ENCODE measurements around the gene SLC43A1. TPM values are rescaled to one million over a fixed set of nuclear protein-coding genes. Genes with fewer than 3 reads are reported as not detected.

SLC43A1 gene
- total RNA-seq, 1 donor from 2014 or later: 3.3 TPM

GRCh38 chr11:57498540-57498939 is 17.0 kb downstream of the SLC43A1 start:
- H3K4me3 Mint-ChIP-seq: peak overlapping the region; percentile 38

GRCh38 chr11:57497303-57498247 is 17.9 kb downstream of the SLC43A1 start:
- no peak for TF ChIP-seq CTCF (IDR thresholded peaks at IDR 0.05; ENCODE audit: unreplicated experiment)
- no peak overlapping the region for H3K27ac Mint-ChIP-seq
- H3K36me3 Mint-ChIP-seq: no peaks in the 10 kb centered on the region
- H3K9me3 Mint-ChIP-seq: no peaks in the 10 kb centered on the region
- H3K4me1 Mint-ChIP-seq: peaks cover 12% of the 10 kb centered on the region
- no peak for DNase-seq (ENCODE audit: low spot score in 2 of 2, unreplicated experiment in 2 of 2)
- no peak overlapping the region for H3K4me3 Mint-ChIP-seq
- H3K27me3 Mint-ChIP-seq (ENCODE audit: low read depth): no peaks in the 10 kb centered on the region

More at GRCh38 chr11:57498540-57498939, 17.0 kb downstream of the SLC43A1 start:
- no peak for DNase-seq (ENCODE audit: low spot score in 2 of 2, unreplicated experiment in 2 of 2)
- H3K36me3 Mint-ChIP-seq: no peaks in the 10 kb centered on the region
- peaks cover 12% of the 10 kb centered on the region for H3K4me1 Mint-ChIP-seq
- TF ChIP-seq CTCF (IDR thresholded peaks at IDR 0.05; ENCODE audit: unreplicated experiment): no peak
- no peak overlapping the region for H3K27ac Mint-ChIP-seq
- no peaks in the 10 kb centered on the region for H3K9me3 Mint-ChIP-seq
- no peaks in the 10 kb centered on the region for H3K27me3 Mint-ChIP-seq (ENCODE audit: low read depth)

- peaks cover 12% of the 10 kb centered on the region for H3K4me1 Mint-ChIP-seq
- no peaks in the 10 kb centered on the region for H3K36me3 Mint-ChIP-seq
- H3K4me3 Mint-ChIP-seq: no peak overlapping the region
- DNase-seq (ENCODE audit: low spot score in 2 of 2, unreplicated experiment in 2 of 2): no peak
- H3K9me3 Mint-ChIP-seq: no peaks in the 10 kb centered on the region
- no peaks in the 10 kb centered on the region for H3K27me3 Mint-ChIP-seq (ENCODE audit: low read depth)
- H3K27ac Mint-ChIP-seq: no peak overlapping the region
- TF ChIP-seq CTCF (IDR thresholded peaks at IDR 0.05; ENCODE audit: unreplicated experiment): no peak
Observed at GRCh38 chr11:57496109-57496820, 19.2 kb downstream of the SLC43A1 start.

- no peak overlapping the region for H3K4me3 Mint-ChIP-seq
- peak in 1 of 2 experiments; percentile 85 for DNase-seq (ENCODE audit: low spot score in 2 of 2, unreplicated experiment in 2 of 2)
- peaks cover 4% of the 10 kb centered on the region for H3K4me1 Mint-ChIP-seq
- H3K27me3 Mint-ChIP-seq (ENCODE audit: low read depth): no peaks in the 10 kb centered on the region
- no peaks in the 10 kb centered on the region for H3K9me3 Mint-ChIP-seq
- no peaks in the 10 kb centered on the region for H3K36me3 Mint-ChIP-seq
- TF ChIP-seq CTCF (IDR thresholded peaks at IDR 0.05; ENCODE audit: unreplicated experiment): peak; percentile 87
- peak overlapping the region; percentile 6 for H3K27ac Mint-ChIP-seq
Observed at GRCh38 chr11:57493507-57494503, 21.7 kb downstream of the SLC43A1 start.
